ENCODE measurements around the gene PNPLA1. TPM values are rescaled to one million over a fixed set of nuclear protein-coding genes. Genes with fewer than 3 reads are reported as not detected.

Gene PNPLA1
- total RNA-seq, 4 donors from 2014 or later: not detected

DNA sequence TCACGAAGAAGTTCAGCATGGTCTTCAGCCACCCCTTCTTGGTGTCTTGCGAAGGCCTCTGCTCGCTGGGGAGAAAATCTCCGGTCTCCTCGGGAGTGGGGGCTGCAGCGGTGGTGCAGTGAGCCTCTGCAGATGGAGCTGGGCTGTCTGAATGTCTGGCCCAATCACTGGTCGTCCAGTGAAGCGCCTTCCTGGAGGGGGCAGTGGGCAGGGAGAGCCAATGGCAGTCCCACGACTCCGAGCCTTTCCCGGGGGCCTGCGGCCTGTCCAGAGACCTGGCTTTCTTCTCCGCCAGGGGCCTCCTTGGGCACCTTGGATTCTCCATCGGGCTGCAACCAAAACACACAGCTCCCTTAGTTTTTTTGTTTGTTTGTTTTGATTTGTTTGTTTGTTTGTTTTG, 60.5 kb downstream of the PNPLA1 start:
- TF ChIP-seq, protein P1, sequence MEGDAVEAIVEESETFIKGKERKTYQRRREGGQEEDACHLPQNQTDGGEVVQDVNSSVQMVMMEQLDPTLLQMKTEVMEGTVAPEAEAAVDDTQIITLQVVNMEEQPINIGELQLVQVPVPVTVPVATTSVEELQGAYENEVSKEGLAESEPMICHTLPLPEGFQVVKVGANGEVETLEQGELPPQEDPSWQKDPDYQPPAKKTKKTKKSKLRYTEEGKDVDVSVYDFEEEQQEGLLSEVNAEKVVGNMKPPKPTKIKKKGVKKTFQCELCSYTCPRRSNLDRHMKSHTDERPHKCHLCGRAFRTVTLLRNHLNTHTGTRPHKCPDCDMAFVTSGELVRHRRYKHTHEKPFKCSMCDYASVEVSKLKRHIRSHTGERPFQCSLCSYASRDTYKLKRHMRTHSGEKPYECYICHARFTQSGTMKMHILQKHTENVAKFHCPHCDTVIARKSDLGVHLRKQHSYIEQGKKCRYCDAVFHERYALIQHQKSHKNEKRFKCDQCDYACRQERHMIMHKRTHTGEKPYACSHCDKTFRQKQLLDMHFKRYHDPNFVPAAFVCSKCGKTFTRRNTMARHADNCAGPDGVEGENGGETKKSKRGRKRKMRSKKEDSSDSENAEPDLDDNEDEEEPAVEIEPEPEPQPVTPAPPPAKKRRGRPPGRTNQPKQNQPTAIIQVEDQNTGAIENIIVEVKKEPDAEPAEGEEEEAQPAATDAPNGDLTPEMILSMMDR (IDR thresholded peaks at IDR 0.05; ENCODE audit: low read depth): no peak

DNA sequence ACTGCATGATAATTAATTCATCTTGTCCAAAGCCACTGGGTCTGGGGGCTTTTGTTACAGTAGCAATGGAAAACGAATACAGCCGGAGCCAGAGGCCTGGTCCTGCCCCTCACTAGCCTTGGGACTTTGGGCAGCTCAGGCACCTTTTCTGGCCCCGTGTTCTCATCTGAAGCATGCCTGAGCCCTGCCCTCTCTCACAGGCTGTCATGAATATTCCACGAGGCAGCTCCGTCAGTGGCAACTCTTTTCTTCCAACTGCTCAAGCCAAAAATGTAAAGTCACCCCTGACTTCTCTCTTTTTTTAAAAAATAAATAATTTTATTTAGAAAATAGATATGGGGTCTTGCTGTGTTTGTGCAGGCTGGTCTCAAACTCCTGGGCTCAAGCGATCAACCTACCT, 61.5 kb downstream of the PNPLA1 start:
- TF ChIP-seq, protein P1 (IDR thresholded peaks at IDR 0.05; ENCODE audit: low read depth): no peak

DNA sequence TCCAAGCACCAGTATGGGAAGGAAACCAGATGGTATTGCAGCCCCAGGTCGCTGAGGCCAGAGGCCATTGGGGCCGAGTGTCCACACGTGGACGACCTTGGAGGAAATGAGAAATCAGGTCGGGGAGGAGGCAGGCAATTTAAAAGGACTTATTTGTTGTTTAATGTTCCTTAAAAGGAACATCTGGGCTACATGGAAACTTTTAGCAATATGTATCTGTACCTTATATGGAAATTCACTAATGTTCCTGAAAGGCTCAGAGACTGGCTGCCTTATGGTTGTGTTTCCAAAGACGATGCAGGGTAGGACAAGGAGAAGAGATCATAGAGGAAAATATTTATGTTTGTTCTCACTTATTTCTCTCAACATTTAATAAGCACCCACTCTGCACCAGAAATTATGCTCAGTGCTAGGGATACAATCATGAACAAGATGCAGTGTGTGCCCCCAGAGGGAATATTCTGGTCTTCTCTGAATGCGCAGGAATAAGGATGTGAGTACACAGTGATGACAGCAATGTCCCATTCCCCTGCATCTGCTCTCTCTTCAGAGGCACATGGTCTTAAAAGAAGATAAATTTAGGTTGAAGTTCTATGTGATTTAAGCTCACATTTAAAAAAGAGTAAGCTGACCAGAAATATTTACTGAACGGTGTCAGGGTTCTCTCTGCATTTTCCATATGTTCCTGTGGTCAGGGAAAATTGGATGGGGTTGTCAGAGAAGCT, 63.5 kb downstream of the PNPLA1 start:
- TF ChIP-seq, protein P1 (IDR thresholded peaks at IDR 0.05; ENCODE audit: low read depth): no peak

DNA sequence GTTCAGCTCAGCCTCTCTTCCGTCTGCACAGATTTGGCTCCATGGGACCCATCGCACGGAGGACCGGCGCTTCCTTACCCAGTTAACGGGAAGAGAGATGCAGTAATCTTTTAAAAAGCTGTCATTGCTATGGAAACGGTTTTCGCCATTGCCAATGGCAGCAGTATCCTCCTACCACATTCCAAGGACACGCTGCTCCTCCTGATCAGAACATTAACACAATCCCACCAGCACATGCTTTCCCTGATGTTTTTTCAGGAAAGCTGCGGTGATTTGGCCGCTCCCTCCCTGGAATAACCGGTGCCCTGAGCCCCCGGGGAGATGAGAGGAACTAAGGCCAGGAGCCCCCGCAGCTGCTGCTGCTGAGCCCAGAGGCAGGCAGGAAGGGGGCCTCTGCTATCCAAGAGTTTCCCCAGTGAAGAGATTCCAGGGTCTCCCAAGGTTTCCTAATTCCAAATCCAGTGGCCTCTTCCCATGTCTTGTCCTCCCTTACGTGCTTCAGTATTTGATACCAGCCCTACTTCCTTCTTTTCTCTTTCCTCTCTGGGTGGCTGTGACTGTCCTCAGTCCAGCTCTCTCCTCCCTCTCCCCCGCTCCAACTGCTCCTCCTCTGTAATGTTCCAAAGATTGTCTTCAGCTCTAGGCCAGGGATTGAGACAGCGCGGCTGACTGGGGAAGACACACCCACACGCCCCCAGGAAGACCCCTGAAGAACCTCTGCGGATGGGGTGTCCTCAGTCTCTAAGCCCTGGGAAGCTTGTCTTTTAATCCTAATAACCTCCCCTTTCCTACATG, 64.3 kb downstream of the PNPLA1 start:
- TF ChIP-seq, protein P1 (IDR thresholded peaks at IDR 0.05; ENCODE audit: low read depth): no peak

DNA sequence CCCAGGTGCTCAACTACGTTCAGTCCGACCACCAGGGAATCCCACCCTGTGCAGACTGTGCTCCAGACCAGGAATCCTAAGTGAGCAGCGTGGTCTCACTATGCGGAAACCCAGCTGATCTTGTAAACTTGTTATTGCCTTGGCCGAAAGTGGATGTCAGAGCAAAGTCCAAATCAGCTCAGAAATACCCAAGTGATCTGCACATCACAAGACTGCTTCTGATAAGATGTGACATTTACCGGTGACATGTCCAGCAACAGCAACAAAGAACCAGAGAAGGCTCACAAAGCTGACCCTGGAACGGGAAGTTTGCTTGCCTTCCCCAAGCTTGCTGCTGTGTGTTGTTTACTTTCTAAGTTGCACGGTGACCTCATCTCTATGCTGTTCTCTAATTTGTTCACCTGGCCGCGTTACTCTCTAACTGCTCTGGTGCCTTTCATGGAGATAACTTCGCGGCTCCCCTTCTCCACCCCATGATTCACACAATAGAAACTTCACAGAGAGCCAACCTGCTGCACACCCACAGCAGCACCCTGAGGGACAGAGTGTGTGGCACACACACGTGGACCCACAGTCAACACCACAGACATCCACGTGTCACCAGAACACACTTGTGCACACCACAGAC, 65.1 kb downstream of the PNPLA1 start:
- TF ChIP-seq, protein P1 (IDR thresholded peaks at IDR 0.05; ENCODE audit: low read depth): no peak

DNA sequence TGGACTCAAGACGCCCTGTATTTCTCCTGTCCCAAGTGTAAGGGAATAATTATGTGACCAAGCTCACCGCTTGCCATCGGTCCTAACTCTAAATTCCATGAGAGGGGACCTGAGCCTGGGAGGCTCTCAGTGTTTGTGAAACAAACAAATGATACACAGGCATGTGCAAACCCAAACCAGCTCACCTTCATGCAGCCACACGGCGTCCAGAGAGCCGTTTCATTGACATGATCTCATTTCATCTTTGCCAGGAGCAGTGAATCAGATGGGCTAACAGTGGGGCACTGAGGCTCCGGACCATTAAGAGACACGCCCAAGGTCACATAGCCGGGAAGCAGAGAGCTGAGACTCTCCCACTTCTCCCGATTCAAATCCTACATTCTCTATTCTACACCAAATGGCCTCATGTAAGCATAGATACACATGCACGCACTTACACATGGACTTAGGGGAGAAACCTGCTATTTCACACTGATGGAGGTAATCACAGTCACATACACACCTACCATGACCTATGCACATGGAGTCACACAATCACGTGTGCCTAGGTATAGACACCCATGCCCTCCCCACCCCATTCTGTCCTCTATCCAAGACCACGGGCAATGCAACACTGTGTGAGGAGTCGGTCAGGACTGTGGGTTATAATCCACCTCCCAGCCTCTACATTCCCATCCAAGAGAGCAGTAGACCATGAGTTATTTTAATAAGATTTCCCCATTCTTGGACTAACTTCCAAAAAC, 65.8 kb downstream of the PNPLA1 start:
- TF ChIP-seq, protein P1 (IDR thresholded peaks at IDR 0.05; ENCODE audit: low read depth): no peak

Measured in subcutaneous adipose tissue (tissue), 4 donors.